OCI-LY1 (cell line): ENCODE measurements around the gene PPIL6.

Source experiments
- EZH2 ChIP-seq: fragments of 200-600 bp; sonication (generic), shearing (Covaris generic); IDR thresholded peaks from 2 replicates; pipeline ENCODE4 v1.8.0; 2017; ENCODE audit warnings: borderline replicate concordance, mixed run types, mild to moderate bottlenecking, antibody characterized with exemption, low read length, moderate library complexity, mixed read lengths
- TF ChIP-seq, protein P1 (sequence below): fragments of 200-600 bp; sonication (generic), shearing (Covaris generic); IDR thresholded peaks from 2 replicates; pipeline ENCODE4 v1.5.1; 2017; ENCODE audit warnings: mild to moderate bottlenecking, antibody characterized with exemption, low read length, moderate library complexity, mixed read lengths

GRCh38 chr6:109441069-109441816, 815 bp upstream of the PPIL6 start:
- TF ChIP-seq, protein P1, sequence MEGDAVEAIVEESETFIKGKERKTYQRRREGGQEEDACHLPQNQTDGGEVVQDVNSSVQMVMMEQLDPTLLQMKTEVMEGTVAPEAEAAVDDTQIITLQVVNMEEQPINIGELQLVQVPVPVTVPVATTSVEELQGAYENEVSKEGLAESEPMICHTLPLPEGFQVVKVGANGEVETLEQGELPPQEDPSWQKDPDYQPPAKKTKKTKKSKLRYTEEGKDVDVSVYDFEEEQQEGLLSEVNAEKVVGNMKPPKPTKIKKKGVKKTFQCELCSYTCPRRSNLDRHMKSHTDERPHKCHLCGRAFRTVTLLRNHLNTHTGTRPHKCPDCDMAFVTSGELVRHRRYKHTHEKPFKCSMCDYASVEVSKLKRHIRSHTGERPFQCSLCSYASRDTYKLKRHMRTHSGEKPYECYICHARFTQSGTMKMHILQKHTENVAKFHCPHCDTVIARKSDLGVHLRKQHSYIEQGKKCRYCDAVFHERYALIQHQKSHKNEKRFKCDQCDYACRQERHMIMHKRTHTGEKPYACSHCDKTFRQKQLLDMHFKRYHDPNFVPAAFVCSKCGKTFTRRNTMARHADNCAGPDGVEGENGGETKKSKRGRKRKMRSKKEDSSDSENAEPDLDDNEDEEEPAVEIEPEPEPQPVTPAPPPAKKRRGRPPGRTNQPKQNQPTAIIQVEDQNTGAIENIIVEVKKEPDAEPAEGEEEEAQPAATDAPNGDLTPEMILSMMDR = no peak; the same call in 1 of the 2 replicates
- no peak for TF ChIP-seq EZH2
